ENCODE data around the gene RAI1.

- TF ChIP-seq POLR2A (IDR thresholded peaks at IDR 0.05; ENCODE audit: low read depth, low read length) (no peak), POLR2AphosphoS5 (IDR thresholded peaks at IDR 0.05; ENCODE audit: low read depth, low read length) (no peak)
Measured at GRCh38 chr17:17664064-17664452, 17.2 kb upstream of the RAI1 start.
